GM19035 (cell line): ENCODE results near the gene ADD1.
"Not testable (repeated sequence)": the region's sequence is repeated elsewhere in the genome, so short reads cannot be mapped to it uniquely, and the experiment has no call there.

Experiments
- ATAC-seq: cut with Tn5 transposase; IDR thresholded peaks from one replicate; pipeline ENCODE4 v1.9.1; 2021; ENCODE audit not compliant: unreplicated experiment

Gene ADD1

DNA sequence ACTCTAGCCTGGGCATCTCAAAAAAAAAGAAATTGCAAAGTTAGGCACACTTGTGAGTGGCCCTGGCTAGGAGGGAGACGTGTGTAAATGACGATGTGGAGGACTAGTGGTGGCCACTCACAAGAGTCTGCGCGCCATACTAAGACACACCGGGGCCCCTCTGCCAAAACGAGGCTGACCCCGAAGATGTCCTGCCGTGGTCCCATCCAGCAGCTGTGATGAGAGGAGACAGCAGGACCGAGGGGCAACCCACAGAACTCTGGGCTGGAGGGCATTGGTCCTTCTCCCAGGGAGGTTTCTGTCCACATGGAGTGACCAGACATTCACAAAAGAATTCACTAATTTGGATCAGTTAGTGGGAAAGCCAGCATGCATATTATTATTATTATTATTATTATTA lies 72.1 kb downstream of the ADD1 start:
- ATAC-seq: no peak

DNA sequence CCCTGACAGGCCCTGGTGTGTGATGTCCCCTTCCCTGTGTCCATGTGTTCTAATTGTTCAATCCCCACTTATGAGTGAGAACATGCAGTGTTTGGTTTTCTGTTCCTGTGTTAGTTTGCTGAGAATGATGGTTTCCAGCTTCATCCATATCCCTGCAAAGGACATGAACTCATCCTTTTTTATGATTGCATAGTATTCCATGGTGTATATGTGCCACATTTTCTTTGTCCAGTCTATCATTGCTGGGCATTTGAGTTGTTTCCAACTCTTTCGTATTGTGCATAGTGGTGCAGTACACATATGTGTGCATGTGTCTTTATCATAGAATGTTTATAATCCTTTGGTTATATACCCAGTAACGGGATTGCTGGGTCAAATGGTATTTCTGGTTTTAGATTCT lies 73.1 kb downstream of the ADD1 start:
- not testable (repeated sequence) for ATAC-seq

DNA sequence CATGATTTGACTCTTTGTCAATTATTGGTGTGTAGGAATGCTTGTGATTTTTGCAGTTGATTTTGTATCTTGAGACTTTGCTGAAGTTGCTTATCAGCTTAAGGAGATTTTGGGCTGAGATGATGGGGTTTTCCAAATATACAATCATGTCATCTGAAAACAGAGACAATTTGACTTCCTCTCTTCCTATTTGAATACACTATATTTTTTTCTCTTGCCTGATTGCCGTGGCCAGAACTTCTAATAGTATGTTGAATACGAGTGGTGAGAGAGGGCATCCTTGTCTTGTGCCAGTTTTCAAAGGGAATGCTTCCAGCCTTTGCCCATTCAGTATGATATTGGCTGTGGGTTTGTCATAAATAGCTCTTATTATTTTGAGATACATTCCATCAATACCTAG lies 74.7 kb downstream of the ADD1 start:
- not testable (repeated sequence) for ATAC-seq

GRCh38 chr4:2918714-2919113 lies 75.1 kb downstream of the ADD1 start:
- not testable (repeated sequence) for ATAC-seq

DNA sequence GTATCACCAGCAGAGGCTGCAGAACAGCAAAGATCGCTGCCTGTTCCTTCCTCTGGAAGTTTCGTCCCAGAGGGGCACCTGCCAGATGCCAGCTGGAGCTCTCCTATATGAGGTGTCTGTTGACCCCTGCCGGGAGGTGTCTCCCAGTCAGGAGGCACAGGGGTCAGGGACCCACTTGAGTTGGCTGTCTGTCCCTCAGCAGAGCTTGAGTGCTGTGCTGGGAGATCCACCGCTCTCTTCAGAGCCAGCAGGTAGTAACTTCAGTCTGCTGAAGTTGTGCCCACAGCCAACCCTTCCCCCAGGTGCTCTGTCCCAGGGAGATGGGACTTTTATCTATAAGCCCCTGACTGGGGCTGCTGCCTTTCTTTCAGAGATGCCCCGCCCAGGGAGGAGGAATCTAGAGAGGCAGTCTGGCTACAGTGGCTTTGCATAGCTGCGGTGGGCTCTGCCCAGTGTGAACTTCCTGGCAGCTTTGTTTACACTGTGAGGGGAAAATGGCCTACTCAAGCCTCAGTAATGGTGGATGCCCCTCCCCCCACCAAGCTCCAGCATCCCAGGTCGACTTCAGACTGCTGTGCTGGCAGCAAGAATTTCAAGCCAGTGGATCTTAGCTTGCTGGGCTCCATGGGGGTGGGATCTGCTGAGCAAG lies 78.9 kb downstream of the ADD1 start:
- ATAC-seq: not testable (repeated sequence)

- ATAC-seq: no peak
Measured at GRCh38 chr4:2923141-2923551, 79.5 kb downstream of the ADD1 start.

DNA sequence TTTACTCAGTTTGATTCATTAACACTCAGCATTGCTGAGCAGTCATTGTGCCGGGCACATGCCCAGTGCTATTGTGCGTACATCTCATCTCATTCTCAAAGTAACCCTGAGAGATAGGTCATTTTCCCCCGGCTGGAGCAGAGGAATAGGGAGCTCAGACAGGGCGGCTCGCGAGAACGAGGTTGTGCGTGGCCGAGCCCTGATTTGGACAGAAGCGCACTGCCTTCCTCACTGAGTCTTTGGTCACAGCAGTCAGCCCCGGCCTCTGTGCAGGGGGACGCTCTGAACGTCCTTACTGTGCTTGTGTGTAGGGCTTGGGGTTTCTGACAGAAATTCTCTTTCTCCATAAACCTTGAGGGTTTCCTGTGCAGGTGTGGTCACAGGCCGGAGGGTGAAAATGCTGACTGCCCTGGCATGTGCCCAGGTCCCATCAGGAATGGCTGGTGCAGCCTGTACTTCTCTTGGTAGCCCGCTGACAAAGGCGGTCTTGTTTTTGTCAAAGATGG lies 80.1 kb downstream of the ADD1 start:
- ATAC-seq: no peak

- no peak for ATAC-seq
Measured at GRCh38 chr4:2924286-2924685, 80.6 kb downstream of the ADD1 start.

DNA sequence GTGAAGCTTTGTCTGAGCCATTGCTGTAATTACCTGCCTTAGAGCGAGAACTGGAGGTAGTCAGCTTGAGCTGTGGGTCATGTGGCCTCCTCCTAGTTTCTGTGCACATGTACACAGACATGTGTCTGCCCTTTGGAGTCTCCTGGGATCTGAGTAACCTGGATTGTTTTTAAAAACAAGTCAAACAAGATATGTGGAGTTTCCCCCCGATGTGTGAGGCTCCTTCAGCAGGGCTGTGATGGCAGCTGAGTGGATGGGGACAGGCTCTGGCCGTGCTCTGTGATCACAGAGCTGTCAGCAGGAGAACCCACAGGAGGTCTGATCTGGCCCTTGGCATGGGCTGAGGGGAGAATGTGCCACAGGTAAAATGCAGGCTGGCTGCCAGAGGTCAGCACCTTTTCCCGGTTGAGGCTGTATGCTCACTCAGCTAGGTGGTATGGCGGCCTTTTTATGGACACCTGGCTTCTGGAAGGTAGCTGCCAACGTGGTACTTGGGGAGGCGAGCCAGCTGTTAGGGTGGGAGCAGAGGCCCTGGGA lies 81.2 kb downstream of the ADD1 start:
- no peak for ATAC-seq

- ATAC-seq: no peak
Measured at GRCh38 chr4:2925496-2925895, 81.9 kb downstream of the ADD1 start.

DNA sequence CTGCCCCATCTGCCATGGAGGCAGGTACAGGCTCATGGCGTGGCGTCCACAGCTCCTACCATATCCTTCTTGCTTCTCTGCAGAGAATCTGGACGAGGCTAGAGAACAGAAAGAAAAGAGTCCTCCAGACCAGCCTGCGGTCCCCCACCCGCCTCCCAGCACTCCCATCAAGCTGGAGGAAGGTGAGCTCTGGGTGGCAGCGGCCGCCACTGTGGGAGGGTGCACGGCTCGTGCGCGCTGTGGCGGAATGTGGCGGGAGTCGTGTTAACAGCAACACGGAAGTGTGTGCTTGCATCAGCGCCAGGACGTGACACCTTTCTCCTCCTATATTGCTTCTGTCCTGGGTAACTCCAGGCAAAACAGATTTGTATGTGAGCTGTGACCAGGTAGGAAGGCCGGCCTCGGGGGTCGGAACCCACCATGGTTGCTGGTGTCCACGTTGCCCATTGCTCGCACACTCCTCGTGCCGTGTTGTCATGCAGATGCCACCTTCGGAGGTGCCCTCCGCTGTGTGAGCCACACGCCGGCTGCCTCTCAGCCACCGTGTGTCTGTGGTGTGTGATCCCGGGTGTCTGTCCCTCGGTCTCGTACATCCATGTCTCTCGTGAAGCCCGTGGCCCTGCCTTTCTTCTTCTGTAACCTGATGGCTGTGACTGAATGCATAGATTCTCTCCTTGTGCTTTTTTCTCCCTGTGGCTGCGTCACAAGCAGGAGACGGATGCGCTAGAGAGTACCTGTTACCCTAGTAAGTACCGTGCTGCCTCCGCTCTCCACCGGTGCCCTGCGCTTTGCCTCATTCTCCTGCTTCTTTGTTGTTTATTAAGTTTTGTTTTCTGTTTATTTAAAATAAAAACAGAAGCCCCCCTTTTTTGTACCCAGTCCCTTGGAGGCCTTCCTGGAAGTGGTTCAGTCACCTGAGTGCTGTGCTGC lies 82.6 kb downstream of the ADD1 start:
- no peak for ATAC-seq

DNA sequence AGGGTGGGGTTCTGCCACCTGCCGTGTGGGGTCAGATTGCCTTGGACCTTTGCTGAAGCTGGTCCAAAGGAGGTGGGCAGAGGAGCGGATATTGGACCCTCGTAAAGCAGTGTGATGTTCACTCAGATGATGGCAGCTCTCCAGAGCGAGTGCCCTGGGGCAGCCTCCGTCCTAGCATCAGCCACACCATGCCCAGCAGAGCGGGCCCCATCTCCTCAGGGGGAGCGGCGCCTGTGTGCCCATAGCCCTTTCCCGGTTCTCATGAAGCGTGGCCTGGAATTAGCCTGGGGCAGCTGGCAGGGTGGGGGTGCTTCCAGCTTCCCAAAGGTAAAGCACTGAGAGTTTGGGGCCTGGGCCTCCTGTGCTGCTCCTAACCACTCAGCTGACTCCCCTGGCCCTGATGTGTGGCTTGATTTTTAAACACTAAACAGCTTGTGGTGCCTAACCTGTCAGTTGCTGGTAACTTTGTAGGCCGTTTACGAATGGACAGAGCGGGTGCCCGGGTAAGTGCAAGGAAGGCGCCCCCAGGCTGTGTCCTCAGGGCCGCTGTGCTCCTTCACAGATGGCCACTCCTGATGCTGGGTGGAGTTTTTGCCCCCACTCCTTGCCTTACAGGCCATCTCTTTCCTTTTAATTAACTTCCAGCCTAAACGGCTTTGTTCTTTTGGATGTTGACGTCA lies 83.5 kb downstream of the ADD1 start:
- no peak for ATAC-seq

GRCh38 chr4:2927696-2928075 lies 84.0 kb downstream of the ADD1 start:
- ATAC-seq: no peak

- no peak for ATAC-seq
Measured at GRCh38 chr4:2928242-2929176, 84.9 kb downstream of the ADD1 start.

- ATAC-seq: no peak
Measured at GRCh38 chr4:2929469-2929868, 85.8 kb downstream of the ADD1 start.

GRCh38 chr4:2930135-2930757 lies 86.6 kb downstream of the ADD1 start:
- no peak for ATAC-seq

DNA sequence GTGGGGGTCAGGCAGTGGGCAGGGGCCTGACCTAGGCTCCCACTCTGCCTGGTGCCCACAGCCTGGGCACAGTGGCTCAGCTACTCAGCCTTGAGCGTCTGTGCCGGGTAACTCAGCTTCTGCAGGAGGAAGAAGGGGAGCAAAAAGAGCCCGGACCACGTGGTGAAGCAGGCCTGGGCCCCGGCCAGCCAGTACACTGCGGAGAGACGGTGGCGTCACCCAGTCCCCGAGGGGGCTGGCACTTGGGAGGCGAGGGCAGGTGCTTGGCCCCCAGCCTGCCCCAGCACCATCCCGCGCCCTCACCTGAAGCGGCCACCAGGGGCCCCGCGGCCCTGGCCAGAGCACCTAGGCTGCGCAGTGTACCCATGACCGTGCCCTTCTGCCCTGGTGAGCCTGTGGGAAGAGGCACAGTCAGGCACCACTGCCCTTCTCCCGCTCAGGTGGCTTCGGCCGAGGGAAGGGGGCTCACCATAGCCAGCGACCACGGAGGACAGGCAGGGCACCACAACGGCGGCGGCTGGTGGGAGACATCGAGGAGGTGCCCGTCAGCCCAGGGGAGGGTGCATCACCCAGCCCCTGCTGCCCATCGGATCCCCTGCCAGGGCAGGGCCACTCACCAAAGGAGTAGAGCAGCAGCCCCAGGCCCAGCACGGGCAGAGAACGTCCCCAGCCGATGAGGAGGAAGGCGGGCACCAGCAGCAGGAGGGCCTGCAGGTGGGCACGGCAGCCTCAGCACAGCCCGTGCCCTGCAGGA lies 87.3 kb downstream of the ADD1 start:
- ATAC-seq: no peak

DNA sequence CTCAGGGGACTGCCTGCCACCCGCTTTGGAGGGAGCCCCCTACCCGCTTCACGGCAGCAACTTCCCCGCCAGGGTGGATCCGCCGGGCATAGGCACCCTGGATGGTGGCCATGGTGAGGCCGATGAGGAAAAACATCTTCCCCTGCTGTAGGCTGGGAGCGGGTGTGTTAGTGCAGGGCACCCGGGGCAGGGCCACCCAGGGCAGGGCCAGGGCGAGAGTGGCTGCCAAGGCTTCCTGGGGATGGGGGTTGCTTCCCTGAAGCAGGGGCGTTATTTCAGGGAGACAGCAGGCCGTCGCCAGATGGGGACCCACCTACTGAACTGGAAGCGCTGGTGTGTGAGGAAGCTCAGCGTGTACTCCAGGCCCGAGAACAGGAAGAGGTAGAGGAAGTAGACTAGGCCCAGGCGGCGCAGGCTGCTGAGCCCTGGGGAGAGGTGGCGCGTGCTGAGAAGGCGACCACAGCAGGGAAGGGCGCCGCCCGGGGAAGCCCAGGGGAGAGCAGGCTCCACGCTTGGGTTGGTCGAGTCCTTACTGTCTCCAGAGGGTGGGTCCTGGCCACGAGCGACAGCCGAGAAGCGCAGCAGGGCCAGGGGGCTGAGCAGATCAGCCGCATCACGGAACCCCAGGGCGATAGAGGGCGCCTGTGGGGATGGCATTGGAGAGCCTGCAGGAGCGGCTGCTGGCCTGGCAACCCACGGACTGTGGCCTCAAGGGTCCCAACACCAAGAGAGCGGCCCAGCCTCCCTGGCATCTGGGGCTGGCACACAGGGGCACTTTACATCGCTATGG lies 88.1 kb downstream of the ADD1 start:
- ATAC-seq: no peak
